Measurements from ENCODE around the gene PPP1R3F.
"Not testable (repeated sequence)": the region's sequence is repeated elsewhere in the genome, so short reads cannot be mapped to it uniquely, and the experiment has no call there.

GRCh38 chrX:49323735-49324134 lies 54.1 kb downstream of the PPP1R3F start:
- TF ChIP-seq ZFX (IDR thresholded peaks at IDR 0.05; ENCODE audit: borderline replicate concordance); CTCF (IDR thresholded peaks at IDR 0.05): not testable (repeated sequence)

All from 22Rv1 (cell line).